Choroid plexus epithelial cell (primary cell): ENCODE measurements around the gene TMEM250.

Experiments
- DNase-seq: peaks from one replicate; pipeline ENCODE4 v3.0.0-alpha.2; 2010; ENCODE audit warnings: low read depth
- H3K4me3 ChIP-seq: 2 replicates; pipeline ENCODE4 v1.5.1; 2011; ENCODE audit warnings: low read depth, mild to moderate bottlenecking, control low read depth, low read length, moderate library complexity
- CTCF ChIP-seq: conservative IDR thresholded peaks from 2 replicates; pipeline ENCODE4 v1.5.1; 2011; ENCODE audit warnings: low read depth, mild to moderate bottlenecking, control low read depth, inconsistent platforms, low read length, moderate library complexity

The TMEM250 gene

GRCh38 chr9:136110082-136111061, 8.3 kb downstream of the TMEM250 start:
- peak overlapping the region; percentile 35 for H3K4me3 ChIP-seq
- DNase-seq: peak; percentile 59
- peak; percentile 59 for TF ChIP-seq CTCF

GRCh38 chr9:136109351-136110081, 9.2 kb downstream of the TMEM250 start:
- peak overlapping the region; percentile 35 for H3K4me3 ChIP-seq
- DNase-seq: peak; percentile 85
- TF ChIP-seq CTCF: no peak

- no peak overlapping the region for H3K4me3 ChIP-seq
- no peak for TF ChIP-seq CTCF
- DNase-seq: no peak
These were observed 9.9 kb downstream of the TMEM250 start for GRCh38 chr9:136108648-136109266.

GRCh38 chr9:136107953-136108647, 10.6 kb downstream of the TMEM250 start:
- no peak for TF ChIP-seq CTCF
- H3K4me3 ChIP-seq: no peak overlapping the region
- no peak for DNase-seq

- TF ChIP-seq CTCF: no peak
- no peak for DNase-seq
- no peak overlapping the region for H3K4me3 ChIP-seq
These were observed 11.3 kb downstream of the TMEM250 start for GRCh38 chr9:136107155-136107952.
